Middle frontal gyrus (tissue), 1 donor: Measurements from ENCODE around the gene CYTL1.
"Not testable (repeated sequence)": the region's sequence is repeated elsewhere in the genome, so short reads cannot be mapped to it uniquely, and the experiment has no call there.

ENCODE experiments used
- DNase-seq: peaks from one replicate; pipeline ENCODE4 v3.0.0-alpha.2; 2015; ENCODE audit warnings: low spot score; ENCODE audit errors: extremely low spot score

CYTL1 gene

GRCh38 chr4:5033281-5033841 lies 14.1 kb upstream of the CYTL1 start:
- no peak for DNase-seq

GRCh38 chr4:5032813-5033212 lies 13.6 kb upstream of the CYTL1 start:
- DNase-seq, result no peak

GRCh38 chr4:5030927-5031326 lies 11.7 kb upstream of the CYTL1 start:
- no peak for DNase-seq

- DNase-seq, result no peak
Observed at GRCh38 chr4:5030221-5030620, 11.0 kb upstream of the CYTL1 start.

- no peak for DNase-seq
Observed at GRCh38 chr4:5029447-5029846, 10.2 kb upstream of the CYTL1 start.

GRCh38 chr4:5028480-5028879 lies 9.2 kb upstream of the CYTL1 start:
- no peak for DNase-seq

GRCh38 chr4:5027346-5027745 lies 8.1 kb upstream of the CYTL1 start:
- no peak for DNase-seq

- DNase-seq, result no peak
Observed at GRCh38 chr4:5026371-5026770, 7.1 kb upstream of the CYTL1 start.

- DNase-seq, result no peak
Observed at GRCh38 chr4:5024673-5025072, 5.4 kb upstream of the CYTL1 start.

- DNase-seq, result no peak
Observed at GRCh38 chr4:5021546-5021945, 2.3 kb upstream of the CYTL1 start.

GRCh38 chr4:5020341-5020740 lies 1.1 kb upstream of the CYTL1 start:
- DNase-seq, result no peak

- DNase-seq, result no peak
Observed at GRCh38 chr4:5019796-5020195, 538 bp upstream of the CYTL1 start.

- no peak for DNase-seq
Observed at GRCh38 chr4:5018603-5019002, 655 bp downstream of the CYTL1 start.

- no peak for DNase-seq
Observed at GRCh38 chr4:5018096-5018495, 1.2 kb downstream of the CYTL1 start.

GRCh38 chr4:5014007-5014682 lies 5.1 kb downstream of the CYTL1 start:
- DNase-seq, result no peak

- DNase-seq, result no peak
Observed at GRCh38 chr4:5012958-5013357, 6.3 kb downstream of the CYTL1 start.

- DNase-seq, result no peak
Observed at GRCh38 chr4:5012244-5012898, 6.9 kb downstream of the CYTL1 start.

- no peak for DNase-seq
Observed at GRCh38 chr4:5010984-5011383, 8.3 kb downstream of the CYTL1 start.

- DNase-seq, result no peak
Observed at GRCh38 chr4:5009796-5010195, 9.5 kb downstream of the CYTL1 start.

GRCh38 chr4:5006932-5007331 lies 12.3 kb downstream of the CYTL1 start:
- not testable (repeated sequence) for DNase-seq

- DNase-seq, result no peak
Observed at GRCh38 chr4:5004496-5004895, 14.8 kb downstream of the CYTL1 start.

GRCh38 chr4:5003918-5004317 lies 15.3 kb downstream of the CYTL1 start:
- no peak for DNase-seq

- DNase-seq, result no peak
Observed at GRCh38 chr4:5003372-5003857, 15.8 kb downstream of the CYTL1 start.
